Breast epithelium (tissue), 4 donors: ENCODE data around the gene CALCOCO2. TPM values are rescaled to one million over a fixed set of nuclear protein-coding genes. Genes with fewer than 3 reads are reported as not detected.
"Not testable (repeated sequence)": the region's sequence is repeated elsewhere in the genome, so short reads cannot be mapped to it uniquely, and the experiment has no call there.

ENCODE experiments used
- DNase-seq, 2 donors: peaks; one replicate each; pipeline ENCODE4 v3.0.0-alpha.2; 2019; ENCODE audit warnings: low spot score in 2 of 2
- H3K27ac ChIP-seq, 2 donors: fragments of 200-600 bp; sonication (generic) in 1 of 2; one replicate each; pipeline ENCODE4 v1.5.1; 2016 to 2019; ENCODE audit warnings: mild to moderate bottlenecking in 1 of 2
- H3K27me3 ChIP-seq, 2 donors: fragments of 200-600 bp; sonication (generic) in 1 of 2; one replicate each; pipeline versions ENCODE4 v1.5.1 to v1.6.0; 2017 to 2019; ENCODE audit warnings: control low read depth in 1 of 2, mild to moderate bottlenecking in 1 of 2
- H3K36me3 ChIP-seq: fragments of 200-600 bp; one replicate; pipeline ENCODE4 v1.5.1; 2019
- H3K4me1 ChIP-seq, 2 donors: fragments of 200-600 bp; sonication (generic); one replicate each; pipeline ENCODE4 v1.5.1; 2016 to 2019; ENCODE audit warnings: control low read depth in 1 of 2
- H3K4me3 ChIP-seq, 3 donors: fragments of 200-600 bp; sonication (generic); 1 replicate in 2 of 3; 2 replicates in 1 of 3; pipeline ENCODE4 v1.5.1; 2016 to 2019; ENCODE audit warnings: mild to moderate bottlenecking in 3 of 3, moderate library complexity in 2 of 3
- H3K9me3 ChIP-seq, 2 donors: fragments of 200-600 bp; sonication (generic) in 1 of 2; one replicate each; pipeline ENCODE4 v1.5.1; 2016 to 2019; ENCODE audit warnings: control low read depth in 1 of 2
- CTCF ChIP-seq, 3 donors: fragments of 450-650 bp; IDR thresholded peaks; one replicate each; pipeline ENCODE4 v1.5.1; 2016 to 2017; ENCODE audit warnings: antibody characterized with exemption in 3 of 3, mild to moderate bottlenecking in 3 of 3, moderate library complexity in 3 of 3
- POLR2A ChIP-seq: fragments of 450-650 bp; IDR thresholded peaks from one replicate; pipeline ENCODE4 v1.6.1; 2016; ENCODE audit warnings: antibody characterized with exemption, mild to moderate bottlenecking, moderate library complexity
- POLR2AphosphoS5 ChIP-seq, 3 donors: sonication (generic); formaldehyde crosslinking; IDR thresholded peaks; one replicate each; pipeline ENCODE4 v1.6.1; 2017; ENCODE audit warnings: antibody characterized with exemption in 3 of 3
- intact Hi-C: fragments of 100-400 bp; cut with DNase I; formaldehyde crosslinking; loops from one replicate; pipeline ENCODE4 v1.15.1; 2023; ENCODE audit warnings: low total_unique reads
- total RNA-seq, 3 donors: library from RNA; depleted of rRNA; stranded (reverse); fragments of >200 nt; gene quantifications; one replicate each; pipeline ENCODE4 v1.1.0, GENCODE V29; 2016

The CALCOCO2 gene
- total RNA-seq, 3 donors from 2014 or later = 134 to 262 (median 146) TPM

GRCh38 chr17:48816774-48817590, 13.9 kb upstream of the CALCOCO2 start, which contains the start of gene TTLL6:
TSS of gene TTLL6 (minus strand) at chr17:48817229. CDS start at chr17:48817072, 157 bp downstream.
- Histone ChIP-seq H3K4me1 (no peaks in the 10 kb centered on the region), H3K27ac (no peak within 1 kb of the TSS), H3K27me3 (peaks cover 0 to 5% of the 10 kb centered on the region in 2 donors), H3K36me3 (no peaks in the 10 kb centered on the region), H3K9me3 (no peaks in the 10 kb centered on the region), H3K4me3 (peak within 1 kb of the TSS; percentile 33 to 65 (median 47))
- intact Hi-C loops = no loop called here
- no peak for TF ChIP-seq POLR2A
- DNase-seq = peak; percentile 79 to 85

GRCh38 chr17:48818361-48818841, 12.4 kb upstream of the CALCOCO2 start:
- Histone ChIP-seq H3K4me3 (no peak overlapping the region), H3K9me3 (no peaks in the 10 kb centered on the region), H3K27ac (no peak overlapping the region), H3K4me1 (no peaks in the 10 kb centered on the region), H3K27me3 (peaks cover 0 to 4% of the 10 kb centered on the region in 2 donors), H3K36me3 (no peaks in the 10 kb centered on the region)
- intact Hi-C loops = no loop called here
- no peak for TF ChIP-seq CTCF (IDR thresholded peaks at IDR 0.05)
- TF ChIP-seq POLR2A = no peak
- TF ChIP-seq POLR2AphosphoS5 (IDR thresholded peaks at IDR 0.05) = no peak
- no peak for DNase-seq

GRCh38 chr17:48819466-48819865, 11.4 kb upstream of the CALCOCO2 start:
- no peaks in the 10 kb centered on the region for H3K4me1 ChIP-seq
- TF ChIP-seq POLR2A = no peak
- no peaks in the 10 kb centered on the region for H3K36me3 ChIP-seq
- H3K27ac ChIP-seq = no peak overlapping the region
- no peak for DNase-seq
- no peak overlapping the region for H3K4me3 ChIP-seq
- no peaks in the 10 kb centered on the region for H3K27me3 ChIP-seq
- no peaks in the 10 kb centered on the region for H3K9me3 ChIP-seq
- intact Hi-C loops = no loop called here

GRCh38 chr17:48820936-48821335, 9.9 kb upstream of the CALCOCO2 start:
- H3K4me1 ChIP-seq, intact Hi-C loops, H3K27me3 ChIP-seq: not testable (repeated sequence)

GRCh38 chr17:48825446-48826381, 5.1 kb upstream of the CALCOCO2 start:
- intact Hi-C loops = no loop called here
- no peak overlapping the region for H3K27ac ChIP-seq
- no peaks in the 10 kb centered on the region for H3K9me3 ChIP-seq
- no peak for DNase-seq
- no peaks in the 10 kb centered on the region for H3K27me3 ChIP-seq
- no peaks in the 10 kb centered on the region for H3K4me1 ChIP-seq
- no peak for TF ChIP-seq CTCF (IDR thresholded peaks at IDR 0.05)
- no peak for TF ChIP-seq POLR2A
- no peak for TF ChIP-seq POLR2AphosphoS5 (IDR thresholded peaks at IDR 0.05)
- H3K36me3 ChIP-seq = no peaks in the 10 kb centered on the region
- H3K4me3 ChIP-seq = no peak overlapping the region

More at GRCh38 chr17:48820936-48821335, 9.9 kb upstream of the CALCOCO2 start:
- H3K36me3 ChIP-seq, H3K9me3 ChIP-seq, H3K27ac ChIP-seq, DNase-seq, H3K4me3 ChIP-seq: not testable (repeated sequence)

GRCh38 chr17:48831549-48831883, 681 bp downstream of the CALCOCO2 start:
- TF ChIP-seq POLR2A = no peak
- TF ChIP-seq POLR2AphosphoS5 (IDR thresholded peaks at IDR 0.05) = no peak
- TF ChIP-seq CTCF (IDR thresholded peaks at IDR 0.05) = no peak
- Histone ChIP-seq H3K27ac (peak overlapping the region; percentile 94 to 95), H3K4me3 (peak overlapping the region; percentile 77 to 95 (median 90)), H3K4me1 (peaks cover 0 to 4% of the 10 kb centered on the region in 2 donors), H3K9me3 (no peaks in the 10 kb centered on the region), H3K36me3 (no peaks in the 10 kb centered on the region), H3K27me3 (no peaks in the 10 kb centered on the region)
- no peak for DNase-seq
- intact Hi-C loops = no loop called here
